ENCODE measurements around the gene TMEM51.
A peak's percentile ranks its signal among the peaks of the same experiment; 100 is the strongest.
"Not testable (repeated sequence)": the region's sequence is repeated elsewhere in the genome, so short reads cannot be mapped to it uniquely, and the experiment has no call there.

TMEM51 gene

GRCh38 chr1:15128520-15129313 lies 24.8 kb upstream of the TMEM51 start:
- peak; percentile 81 for DNase-seq

- DNase-seq = no peak
These were observed 23.6 kb upstream of the TMEM51 start for GRCh38 chr1:15129944-15130343.

DNA sequence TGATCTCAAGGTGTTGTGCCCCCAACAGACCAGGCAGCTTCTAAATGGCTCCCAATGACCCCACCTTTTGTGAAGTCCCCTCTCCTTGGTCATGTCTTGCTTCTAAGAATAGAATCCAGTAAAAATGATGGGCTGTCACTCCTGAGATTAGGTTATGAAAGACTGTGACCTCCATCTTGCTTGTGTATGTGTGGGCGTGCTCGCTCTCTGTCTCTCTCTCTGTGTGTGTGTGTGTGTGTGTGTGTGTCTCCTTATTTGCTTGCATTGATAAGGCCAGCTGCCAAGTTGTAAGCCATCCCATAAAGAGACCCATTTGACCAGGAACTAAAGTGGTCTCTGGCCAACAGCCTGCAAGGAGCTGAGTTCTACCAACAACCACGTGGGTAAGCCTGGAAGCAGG lies 22.9 kb upstream of the TMEM51 start:
- DNase-seq = no peak

GRCh38 chr1:15132965-15133364 lies 20.6 kb upstream of the TMEM51 start:
- no peak for DNase-seq

- DNase-seq = no peak
These were observed 19.3 kb upstream of the TMEM51 start for GRCh38 chr1:15134285-15134684.

DNA sequence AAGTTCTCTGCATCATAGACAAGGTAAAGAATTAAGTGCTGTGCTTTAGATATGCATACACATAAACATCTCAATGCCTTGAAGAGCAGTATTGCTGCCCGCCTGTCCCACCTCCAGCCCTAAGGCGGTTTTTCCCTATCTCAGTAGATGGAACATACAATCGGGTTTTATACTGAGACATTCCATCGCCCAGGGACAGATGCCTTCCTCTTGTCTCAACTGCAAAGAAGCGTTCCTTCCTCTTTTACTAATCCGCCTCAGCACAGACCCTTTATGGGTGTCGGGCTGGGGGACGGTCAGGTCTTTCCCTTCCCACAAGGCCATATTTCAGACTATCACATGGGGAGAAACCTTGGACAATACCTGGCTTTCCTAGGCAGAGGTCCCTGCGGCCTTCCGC lies 17.9 kb upstream of the TMEM51 start:
- not testable (repeated sequence) for DNase-seq

- DNase-seq = no peak
These were observed 15.7 kb upstream of the TMEM51 start for GRCh38 chr1:15137809-15138208.

- no peak for DNase-seq
These were observed 13.7 kb upstream of the TMEM51 start for GRCh38 chr1:15139654-15140350.

GRCh38 chr1:15141935-15142539 lies 11.5 kb upstream of the TMEM51 start:
- no peak for DNase-seq

GRCh38 chr1:15145327-15145726 lies 8.2 kb upstream of the TMEM51 start:
- DNase-seq = no peak

- DNase-seq = no peak
These were observed 7.3 kb upstream of the TMEM51 start for GRCh38 chr1:15146142-15146680.

GRCh38 chr1:15146971-15147376 lies 6.6 kb upstream of the TMEM51 start:
- no peak for DNase-seq

GRCh38 chr1:15148004-15148403 lies 5.5 kb upstream of the TMEM51 start:
- DNase-seq = no peak

DNA sequence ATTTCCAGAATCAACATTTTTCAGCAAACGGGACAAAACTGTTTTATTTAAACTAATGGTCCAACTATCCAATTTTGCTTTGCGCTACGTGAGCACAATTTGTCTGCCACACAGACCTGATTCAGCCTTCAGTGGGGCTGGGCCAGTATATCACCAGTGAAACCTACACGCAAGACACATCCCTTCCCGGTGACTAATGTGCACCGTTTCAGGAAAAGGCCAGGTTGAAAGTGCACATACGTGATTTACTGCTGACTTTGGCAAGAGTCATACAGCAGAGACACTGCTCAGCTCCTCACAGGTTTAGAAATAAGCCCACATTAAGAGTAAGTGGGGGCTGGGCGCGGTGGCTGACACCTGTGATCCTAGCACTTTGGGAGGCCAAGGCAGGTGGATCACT lies 5.1 kb upstream of the TMEM51 start:
- no peak for DNase-seq

- DNase-seq = no peak
These were observed 4.6 kb upstream of the TMEM51 start for GRCh38 chr1:15148941-15149340.

DNA sequence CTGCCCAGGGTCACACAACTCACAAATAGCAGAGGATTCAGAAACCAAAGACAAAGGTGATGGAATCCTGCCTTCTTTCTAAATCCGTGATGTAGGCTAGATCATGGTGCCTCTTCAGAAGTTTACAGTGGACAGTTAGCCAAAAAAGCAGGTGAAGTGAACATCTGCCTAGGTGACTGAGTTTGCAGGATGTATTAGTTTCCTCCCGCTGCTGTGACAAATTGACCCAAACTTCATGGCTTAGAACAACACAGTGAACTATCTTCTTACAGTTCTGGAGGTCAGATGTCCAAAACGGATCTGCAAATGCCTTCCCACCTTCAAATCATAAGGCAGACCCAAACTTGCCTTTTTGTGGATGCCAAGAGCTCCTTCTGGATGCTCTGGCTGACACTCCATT lies 3.2 kb upstream of the TMEM51 start:
- no peak for DNase-seq

- no peak for DNase-seq
These were observed 2.2 kb upstream of the TMEM51 start for GRCh38 chr1:15151377-15151806.

DNA sequence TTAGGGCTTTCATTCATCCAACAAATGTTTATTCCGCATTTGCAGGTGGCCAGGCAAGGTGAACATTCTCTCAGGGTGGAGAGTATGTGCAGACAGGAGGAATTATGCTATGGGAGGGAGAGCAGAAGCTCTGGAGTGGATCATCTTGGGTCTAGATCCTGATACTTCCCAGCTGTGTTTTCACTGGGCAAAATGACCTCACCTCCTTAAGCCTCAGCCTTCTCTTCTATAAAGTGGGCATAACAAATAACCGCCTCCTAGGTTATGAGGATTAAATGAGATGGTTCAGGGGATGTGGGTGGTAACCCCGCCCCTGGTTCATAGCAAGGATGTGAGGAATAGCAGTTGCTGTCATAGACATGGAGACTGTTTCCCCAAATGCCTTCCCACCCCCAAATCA lies 1.7 kb upstream of the TMEM51 start:
- DNase-seq = no peak

- DNase-seq = peak; percentile 15
These were observed 996 bp upstream of the TMEM51 start for GRCh38 chr1:15152318-15153183.

GRCh38 chr1:15153842-15154479 lies 414 bp downstream of the TMEM51 start:
- peak; percentile 53 for DNase-seq

- DNase-seq = no peak
These were observed 1.0 kb downstream of the TMEM51 start for GRCh38 chr1:15154480-15155036.

- DNase-seq = no peak
These were observed 1.6 kb downstream of the TMEM51 start for GRCh38 chr1:15155191-15155590.

Measured in activated CD4-positive, alpha-beta T cell treated with anti-CD3 and anti-CD28 coated beads, Interleukin-2, Interleukin-6, amounts not matched to agents 100 ng/mL and 50 ng/mL, durations not matched to agents 16 hours and 8 hours (primary cell).